Duodenal mucosa (tissue), 2 donors: Measurements from ENCODE around the gene LSMEM2.
"Not testable (repeated sequence)": the region's sequence is repeated elsewhere in the genome, so short reads cannot be mapped to it uniquely, and the experiment has no call there.

ENCODE experiments used
- H3K27ac ChIP-seq: one replicate; pipeline ENCODE4 v1.7.0; 2013; ENCODE audit warnings: low read depth, low read length
- H3K27me3 ChIP-seq, 2 donors: one replicate each; pipeline ENCODE4 v1.7.0; 2013; ENCODE audit warnings: low read length in 2 of 2, control low read depth in 1 of 2; ENCODE audit not compliant: insufficient read depth in 2 of 2, control insufficient read depth in 1 of 2
- H3K36me3 ChIP-seq, 2 donors: one replicate each; pipeline ENCODE4 v1.7.0; 2013; ENCODE audit warnings: low read length in 2 of 2, control low read depth in 1 of 2; ENCODE audit not compliant: insufficient read depth in 2 of 2, control insufficient read depth in 1 of 2
- H3K4me1 ChIP-seq, 2 donors: one replicate each; pipeline ENCODE4 v1.7.0; 2013; ENCODE audit warnings: low read length in 2 of 2, control low read depth in 1 of 2; ENCODE audit not compliant: insufficient read depth in 2 of 2, control insufficient read depth in 1 of 2
- H3K4me3 ChIP-seq, 2 donors: one replicate each; pipeline ENCODE4 v1.7.0; 2013; ENCODE audit warnings: low read length in 2 of 2, low read depth in 1 of 2
- H3K9ac ChIP-seq, 2 donors: one replicate each; pipeline ENCODE4 v1.7.0; 2013; ENCODE audit warnings: low read length in 2 of 2, low read depth in 1 of 2
- H3K9me3 ChIP-seq, 2 donors: one replicate each; pipeline ENCODE4 v1.7.0; 2013; ENCODE audit warnings: low read length in 2 of 2, control low read depth in 1 of 2; ENCODE audit not compliant: control insufficient read depth in 1 of 2

Gene LSMEM2

GRCh38 chr3:50275996-50276761 lies 2.7 kb upstream of the LSMEM2 start:
- Histone ChIP-seq H3K9ac (no peak overlapping the region), H3K27me3 (peaks cover 4 to 6% of the 10 kb centered on the region in 2 donors), H3K36me3 (peaks cover 0 to 8% of the 10 kb centered on the region in 2 donors), H3K4me1 (peaks cover 20 to 28% of the 10 kb centered on the region in 2 donors), H3K27ac (no peak overlapping the region), H3K9me3 (no peaks in the 10 kb centered on the region), H3K4me3 (no peak overlapping the region)

GRCh38 chr3:50276762-50277101 lies 2.2 kb upstream of the LSMEM2 start:
- H3K4me3 ChIP-seq: no peak overlapping the region
- no peak overlapping the region for H3K9ac ChIP-seq
- H3K4me1 ChIP-seq: peaks cover 14 to 22% of the 10 kb centered on the region in 2 donors
- H3K27me3 ChIP-seq: peaks cover 4 to 6% of the 10 kb centered on the region in 2 donors
- no peak overlapping the region for H3K27ac ChIP-seq
- H3K9me3 ChIP-seq: no peaks in the 10 kb centered on the region
- peaks cover 0 to 8% of the 10 kb centered on the region in 2 donors for H3K36me3 ChIP-seq

- Histone ChIP-seq H3K9ac (no peak overlapping the region), H3K9me3 (no peaks in the 10 kb centered on the region), H3K27ac (no peak overlapping the region), H3K27me3 (peaks cover 4 to 6% of the 10 kb centered on the region in 2 donors), H3K36me3 (peaks cover 0 to 8% of the 10 kb centered on the region in 2 donors), H3K4me3 (no peak overlapping the region), H3K4me1 (peaks cover 7 to 13% of the 10 kb centered on the region in 2 donors)
Observed at GRCh38 chr3:50278123-50278879, 586 bp upstream of the LSMEM2 start.

DNA sequence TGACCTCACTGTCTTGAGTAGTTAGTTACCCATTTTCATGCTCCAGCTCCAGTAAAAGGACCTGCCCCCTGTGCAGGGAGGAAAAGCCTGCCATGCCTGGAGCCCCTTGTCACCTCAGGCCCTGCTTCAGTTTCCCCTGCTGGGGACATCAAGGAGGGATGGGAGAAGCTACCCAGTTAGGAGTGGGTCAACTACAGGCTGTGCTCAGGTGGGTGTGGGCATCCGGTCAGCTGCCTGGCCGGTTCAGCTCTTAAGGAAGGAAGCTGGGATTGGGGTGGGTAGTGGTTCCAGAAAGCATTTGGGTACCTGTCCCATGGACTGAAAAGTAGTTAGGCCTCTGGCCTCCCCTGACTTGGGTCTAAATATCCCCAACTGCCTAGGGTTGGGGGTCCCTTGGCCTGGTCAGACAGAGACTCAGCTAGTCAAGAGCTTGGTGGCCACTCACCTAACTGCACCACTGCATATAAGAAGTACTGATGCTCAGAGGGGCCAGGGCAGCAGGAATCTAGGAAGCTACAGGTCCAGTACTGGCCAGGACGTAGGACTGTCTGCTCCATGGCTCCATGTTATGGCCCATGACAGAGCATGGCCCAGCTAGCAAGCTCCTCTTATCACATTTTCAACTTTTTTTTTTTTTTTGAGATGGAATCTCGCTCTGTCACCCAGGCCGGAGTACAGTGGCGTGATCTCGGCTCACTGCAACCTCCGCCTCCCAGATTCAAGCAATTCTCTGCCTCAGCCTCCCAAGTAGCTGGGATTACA lies 549 bp downstream of the LSMEM2 start:
- Histone ChIP-seq H3K27ac (no peak overlapping the region), H3K9ac (no peak overlapping the region)

GRCh38 chr3:50284121-50284520 lies 5.2 kb downstream of the LSMEM2 start:
- not testable (repeated sequence) for H3K9ac ChIP-seq

More for the DNA sequence above, 549 bp downstream of the LSMEM2 start:
- Histone ChIP-seq H3K4me3 (no peak overlapping the region), H3K4me1 (peaks cover 0 to 2% of the 10 kb centered on the region in 2 donors), H3K9me3 (no peaks in the 10 kb centered on the region), H3K36me3 (peaks cover 0 to 8% of the 10 kb centered on the region in 2 donors), H3K27me3 (peaks cover 2 to 6% of the 10 kb centered on the region in 2 donors)

DNA sequence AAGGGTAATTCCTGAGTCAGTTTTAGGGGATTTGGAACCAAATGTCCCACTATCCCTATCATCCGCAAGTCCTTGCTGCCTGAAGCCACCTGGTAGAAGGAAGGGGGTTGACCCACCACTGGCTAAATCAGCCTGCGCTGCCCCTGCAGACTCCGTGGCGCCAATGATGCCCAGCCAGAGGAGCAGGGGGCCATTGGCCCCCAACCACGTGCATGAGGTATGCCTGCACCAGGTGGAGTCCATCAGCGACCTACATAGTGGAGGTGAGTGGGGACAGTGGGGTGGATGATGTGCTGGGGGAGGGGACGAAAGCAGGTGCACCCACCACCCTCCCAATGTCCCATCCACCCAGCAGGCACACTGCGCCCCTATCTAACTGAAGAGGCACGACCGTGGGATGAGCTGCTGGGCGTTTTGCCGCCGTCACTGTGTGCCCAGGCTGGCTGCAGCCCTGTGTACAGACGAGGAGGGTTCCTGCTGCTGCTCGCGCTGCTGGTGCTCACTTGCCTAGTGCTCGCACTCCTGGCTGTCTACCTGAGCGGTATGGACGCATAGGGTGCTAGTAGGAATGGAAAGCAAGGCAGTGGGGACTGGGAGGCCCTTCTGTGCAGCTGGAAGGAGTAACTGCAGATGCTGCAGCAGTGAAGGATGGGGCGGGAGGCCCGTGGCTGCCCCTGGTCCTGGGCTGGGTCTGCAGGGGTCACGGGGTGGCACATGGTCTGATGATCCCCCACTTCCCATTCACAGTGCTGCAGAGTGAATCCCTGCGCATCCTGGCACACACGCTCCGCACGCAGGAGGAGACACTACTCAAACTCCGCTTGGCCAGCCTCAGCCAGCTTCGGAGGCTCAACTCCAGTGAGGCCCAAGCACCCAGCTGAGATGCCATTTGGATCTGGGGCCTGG lies 7.7 kb downstream of the LSMEM2 start:
- Histone ChIP-seq H3K27ac (no peak overlapping the region), H3K36me3 (peaks cover 34 to 43% of the 10 kb centered on the region in 2 donors), H3K4me3 (no peak overlapping the region), H3K9me3 (no peaks in the 10 kb centered on the region), H3K4me1 (peaks cover 13 to 16% of the 10 kb centered on the region in 2 donors), H3K9ac (no peak overlapping the region), H3K27me3 (no peaks in the 10 kb centered on the region)

More at GRCh38 chr3:50284121-50284520, 5.2 kb downstream of the LSMEM2 start:
- H3K4me3 ChIP-seq, H3K27me3 ChIP-seq, H3K4me1 ChIP-seq, H3K9me3 ChIP-seq, H3K27ac ChIP-seq: not testable (repeated sequence)
- peaks cover 21 to 27% of the 10 kb centered on the region in 2 donors for H3K36me3 ChIP-seq

- H3K27me3 ChIP-seq: no peaks in the 10 kb centered on the region
- H3K4me1 ChIP-seq: peaks cover 15 to 20% of the 10 kb centered on the region in 2 donors
- H3K9ac ChIP-seq: no peak overlapping the region
- H3K9me3 ChIP-seq: no peaks in the 10 kb centered on the region
- no peak overlapping the region for H3K4me3 ChIP-seq
- H3K27ac ChIP-seq: no peak overlapping the region
- H3K36me3 ChIP-seq: peaks cover 34 to 43% of the 10 kb centered on the region in 2 donors
Observed at GRCh38 chr3:50287262-50287661, 8.4 kb downstream of the LSMEM2 start.

- H3K4me1 ChIP-seq: peaks cover 22 to 28% of the 10 kb centered on the region in 2 donors
- no peak overlapping the region for H3K27ac ChIP-seq
- no peaks in the 10 kb centered on the region for H3K9me3 ChIP-seq
- no peak overlapping the region for H3K9ac ChIP-seq
- peaks cover 34 to 43% of the 10 kb centered on the region in 2 donors for H3K36me3 ChIP-seq
- no peaks in the 10 kb centered on the region for H3K27me3 ChIP-seq
- no peak overlapping the region for H3K4me3 ChIP-seq
Observed at GRCh38 chr3:50288387-50289007, 9.6 kb downstream of the LSMEM2 start.

- Histone ChIP-seq H3K9ac (no peak overlapping the region), H3K27ac (no peak overlapping the region), H3K9me3 (no peaks in the 10 kb centered on the region), H3K36me3 (peaks cover 34 to 43% of the 10 kb centered on the region in 2 donors), H3K4me3 (no peak overlapping the region), H3K27me3 (no peaks in the 10 kb centered on the region), H3K4me1 (peaks cover 22 to 28% of the 10 kb centered on the region in 2 donors)
Observed at GRCh38 chr3:50289130-50289529, 10.2 kb downstream of the LSMEM2 start.
